ENCODE results near the gene ZFPM1.
A peak's percentile ranks its signal among the peaks of the same experiment; 100 is the strongest.

Gene ZFPM1

DNA sequence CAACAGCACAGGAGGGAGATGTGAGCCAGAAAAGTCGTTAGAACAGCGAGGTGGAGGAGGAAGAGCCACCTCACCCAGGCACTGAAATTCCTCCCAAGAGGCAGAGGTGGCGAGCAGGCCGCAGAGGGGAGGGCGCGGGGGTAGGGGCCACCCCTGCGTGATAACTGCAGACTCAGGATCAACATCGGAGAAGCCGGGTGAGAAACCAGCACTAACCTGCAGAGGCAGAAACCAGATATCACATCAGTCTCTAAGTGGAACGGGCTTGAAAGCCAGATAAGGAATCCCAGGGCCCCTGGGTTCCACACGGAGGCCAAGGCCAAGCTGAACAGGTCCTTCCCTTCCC is 77.8 kb downstream of the ZFPM1 start:
- no peak for DNase-seq

DNA sequence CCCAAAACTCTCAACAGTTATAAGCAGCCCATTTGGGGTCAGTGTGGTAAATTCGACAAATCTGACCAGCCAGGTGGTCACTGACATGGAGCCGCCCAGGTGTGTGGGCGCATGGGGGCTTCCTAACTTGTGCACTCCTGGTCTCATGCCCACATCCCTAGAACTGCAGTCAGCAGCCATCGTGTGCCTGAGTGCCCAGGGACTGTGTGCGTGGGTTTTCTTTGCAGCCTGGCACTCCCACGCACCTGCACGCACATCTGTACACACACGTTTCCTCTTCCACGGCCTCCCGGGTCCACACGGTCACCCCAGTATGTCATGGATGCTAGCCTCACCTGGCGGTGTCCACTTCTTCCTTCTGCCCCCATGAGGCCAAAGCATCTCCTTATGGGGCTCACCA is 78.3 kb downstream of the ZFPM1 start:
- DNase-seq: no peak

DNA sequence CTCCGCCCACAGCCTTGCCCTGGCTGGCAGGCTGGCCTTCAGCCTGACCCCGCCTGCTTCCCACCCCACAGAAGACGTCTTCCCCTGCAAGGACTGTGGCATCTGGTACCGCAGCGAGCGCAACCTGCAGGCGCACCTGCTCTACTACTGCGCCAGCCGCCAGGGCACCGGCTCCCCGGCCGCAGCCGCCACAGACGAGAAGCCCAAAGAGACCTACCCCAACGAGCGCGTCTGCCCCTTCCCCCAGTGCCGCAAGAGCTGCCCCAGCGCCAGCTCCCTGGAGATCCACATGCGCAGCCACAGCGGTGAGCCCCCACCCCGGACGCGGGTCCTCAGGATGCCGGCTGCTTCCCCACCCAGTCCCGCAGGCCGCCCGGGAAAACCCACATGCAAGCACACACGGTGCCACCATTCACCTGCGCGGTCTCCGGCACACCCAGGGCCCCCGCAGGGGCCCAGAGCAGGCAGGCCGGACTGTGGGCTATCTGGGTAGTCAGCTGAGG is 78.9 kb downstream of the ZFPM1 start:
- no peak for DNase-seq

DNA sequence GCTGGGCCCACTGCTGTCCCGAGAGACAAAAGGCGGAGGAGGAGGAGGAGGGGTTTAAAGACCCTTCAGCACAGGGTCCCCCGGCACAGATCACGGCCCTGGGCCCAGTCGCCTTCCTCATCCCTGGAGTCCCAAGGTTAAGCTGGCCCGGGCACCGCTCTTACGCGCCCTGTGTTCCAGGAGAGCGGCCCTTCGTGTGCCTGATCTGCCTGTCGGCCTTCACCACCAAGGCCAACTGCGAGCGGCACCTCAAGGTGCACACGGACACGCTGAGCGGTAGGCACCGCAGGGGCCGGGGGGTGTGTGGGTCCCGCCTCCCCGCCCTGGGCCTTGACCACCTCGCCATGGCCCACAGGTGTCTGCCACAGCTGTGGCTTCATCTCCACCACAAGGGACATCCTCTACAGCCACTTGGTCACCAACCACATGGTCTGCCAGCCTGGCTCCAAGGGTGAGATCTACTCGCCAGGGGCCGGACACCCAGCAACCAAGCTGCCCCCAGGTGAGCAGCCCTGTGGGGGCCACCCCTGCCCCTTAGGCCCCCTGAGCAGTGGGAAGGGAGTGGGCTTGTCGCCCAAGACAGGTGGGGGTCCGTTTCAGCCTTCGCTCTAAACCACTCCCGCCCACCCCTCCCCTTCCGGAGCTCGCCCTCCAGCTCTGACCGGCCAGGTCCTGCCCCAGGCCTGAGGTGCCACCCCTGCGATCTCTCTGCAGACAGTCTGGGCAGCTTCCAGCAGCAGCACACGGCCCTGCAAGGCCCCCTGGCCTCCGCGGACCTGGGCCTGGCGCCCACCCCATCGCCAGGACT is 79.6 kb downstream of the ZFPM1 start:
- no peak for DNase-seq

DNA sequence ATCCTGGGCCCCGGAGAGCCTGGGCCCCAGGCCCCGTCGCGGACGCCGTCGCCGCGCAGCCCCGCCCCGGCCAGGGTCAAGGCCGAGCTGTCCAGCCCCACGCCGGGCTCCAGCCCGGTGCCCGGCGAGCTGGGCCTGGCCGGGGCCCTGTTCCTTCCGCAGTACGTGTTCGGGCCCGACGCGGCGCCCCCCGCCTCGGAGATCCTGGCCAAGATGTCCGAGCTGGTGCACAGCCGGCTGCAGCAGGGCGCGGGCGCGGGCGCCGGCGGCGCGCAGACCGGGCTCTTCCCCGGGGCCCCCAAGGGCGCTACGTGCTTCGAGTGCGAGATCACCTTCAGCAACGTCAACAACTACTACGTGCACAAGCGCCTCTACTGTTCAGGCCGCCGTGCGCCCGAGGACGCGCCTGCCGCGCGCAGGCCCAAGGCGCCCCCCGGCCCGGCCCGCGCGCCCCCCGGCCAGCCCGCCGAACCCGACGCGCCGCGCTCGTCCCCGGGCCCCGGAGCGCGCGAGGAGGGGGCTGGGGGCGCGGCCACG is 80.4 kb downstream of the ZFPM1 start:
- DNase-seq: no peak

DNA sequence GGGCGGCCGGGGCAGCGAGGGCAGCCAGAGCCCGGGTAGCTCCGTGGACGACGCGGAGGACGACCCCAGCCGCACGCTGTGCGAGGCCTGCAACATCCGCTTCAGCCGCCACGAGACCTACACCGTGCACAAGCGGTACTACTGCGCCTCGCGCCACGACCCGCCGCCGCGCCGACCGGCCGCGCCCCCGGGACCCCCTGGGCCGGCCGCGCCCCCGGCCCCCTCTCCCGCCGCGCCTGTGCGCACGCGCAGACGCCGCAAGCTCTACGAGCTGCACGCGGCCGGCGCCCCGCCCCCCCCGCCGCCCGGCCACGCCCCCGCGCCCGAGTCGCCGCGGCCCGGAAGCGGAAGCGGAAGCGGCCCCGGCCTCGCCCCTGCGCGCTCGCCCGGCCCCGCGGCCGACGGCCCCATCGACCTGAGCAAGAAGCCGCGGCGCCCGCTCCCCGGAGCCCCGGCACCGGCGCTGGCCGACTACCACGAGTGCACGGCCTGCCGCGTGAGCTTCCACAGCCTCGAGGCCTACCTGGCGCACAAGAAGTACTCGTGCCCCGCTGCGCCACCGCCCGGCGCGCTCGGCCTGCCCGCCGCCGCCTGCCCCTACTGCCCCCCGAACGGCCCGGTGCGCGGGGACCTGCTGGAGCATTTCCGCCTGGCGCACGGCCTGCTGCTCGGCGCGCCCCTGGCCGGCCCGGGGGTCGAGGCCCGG is 81.0 kb downstream of the ZFPM1 start:
- peak; percentile 15 for DNase-seq

DNA sequence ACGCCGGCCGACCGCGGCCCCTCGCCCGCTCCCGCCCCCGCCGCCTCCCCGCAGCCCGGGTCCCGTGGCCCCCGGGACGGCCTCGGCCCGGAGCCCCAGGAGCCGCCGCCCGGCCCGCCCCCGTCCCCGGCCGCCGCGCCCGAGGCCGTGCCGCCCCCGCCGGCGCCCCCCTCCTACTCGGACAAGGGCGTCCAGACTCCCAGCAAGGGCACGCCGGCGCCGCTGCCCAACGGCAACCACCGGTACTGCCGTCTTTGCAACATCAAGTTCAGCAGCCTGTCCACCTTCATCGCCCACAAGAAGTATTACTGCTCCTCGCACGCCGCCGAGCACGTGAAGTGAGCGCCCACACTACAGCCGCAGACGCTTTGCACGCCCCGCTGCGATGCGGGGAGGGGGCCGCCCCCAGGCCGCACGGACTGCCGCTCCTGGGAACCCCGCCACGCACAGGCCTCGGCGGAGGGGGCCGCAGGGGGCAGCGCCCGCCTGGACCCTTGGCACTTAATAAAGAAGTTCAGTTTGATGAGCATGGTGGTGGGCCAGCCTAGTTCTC is 81.6 kb downstream of the ZFPM1 start:
- DNase-seq: no peak

DNA sequence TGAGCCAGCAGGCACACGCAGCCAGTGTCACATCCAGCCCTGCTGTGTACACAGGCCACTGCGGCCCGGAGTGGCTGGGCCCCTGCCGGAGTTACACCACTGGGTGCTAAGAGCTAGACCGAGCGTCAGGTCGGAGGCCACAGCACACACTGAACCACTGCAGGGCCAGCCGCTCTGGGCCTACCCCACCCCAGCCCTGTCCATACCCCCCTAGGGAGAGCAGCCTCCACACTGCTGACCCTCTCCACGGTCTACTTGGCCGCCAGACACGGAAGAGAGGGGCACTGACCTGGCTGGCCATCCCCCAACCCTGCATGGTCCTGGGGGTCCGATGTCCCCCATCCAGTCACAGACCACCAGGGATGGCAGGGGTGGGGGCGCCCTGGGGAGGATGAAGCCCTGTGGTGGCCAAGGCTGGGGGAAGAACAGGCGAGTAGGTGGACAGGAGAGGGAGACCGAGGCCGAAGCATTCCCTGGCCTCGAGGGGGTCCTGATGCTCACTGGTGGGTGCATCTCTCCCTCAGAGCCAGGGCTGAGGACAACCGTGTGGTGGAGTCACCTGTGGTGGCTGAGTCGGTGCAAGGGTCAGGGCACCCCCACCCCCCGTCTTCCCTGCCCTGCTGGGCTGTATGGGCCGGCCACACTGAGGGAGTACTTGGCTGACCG is 82.2 kb downstream of the ZFPM1 start:
- DNase-seq: no peak

DNA sequence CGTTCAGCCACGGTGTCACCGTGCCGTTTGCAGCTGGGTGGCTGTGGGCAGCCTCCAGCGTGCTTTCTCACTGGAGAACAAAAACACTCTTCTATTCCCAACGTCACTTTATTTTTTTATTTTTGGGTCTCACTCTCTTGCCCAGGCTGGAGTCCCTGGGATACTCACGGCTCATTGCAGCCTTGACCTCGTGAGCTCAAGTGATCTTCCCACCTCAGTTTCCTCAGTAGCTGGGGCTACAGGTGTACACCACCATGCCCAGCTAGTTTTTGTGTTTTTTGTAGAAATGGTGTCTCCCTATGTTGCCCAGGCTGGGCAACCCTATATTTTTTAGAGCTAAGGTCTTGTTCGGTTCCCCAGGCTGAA is 82.8 kb downstream of the ZFPM1 start:
- DNase-seq: no peak

DNA sequence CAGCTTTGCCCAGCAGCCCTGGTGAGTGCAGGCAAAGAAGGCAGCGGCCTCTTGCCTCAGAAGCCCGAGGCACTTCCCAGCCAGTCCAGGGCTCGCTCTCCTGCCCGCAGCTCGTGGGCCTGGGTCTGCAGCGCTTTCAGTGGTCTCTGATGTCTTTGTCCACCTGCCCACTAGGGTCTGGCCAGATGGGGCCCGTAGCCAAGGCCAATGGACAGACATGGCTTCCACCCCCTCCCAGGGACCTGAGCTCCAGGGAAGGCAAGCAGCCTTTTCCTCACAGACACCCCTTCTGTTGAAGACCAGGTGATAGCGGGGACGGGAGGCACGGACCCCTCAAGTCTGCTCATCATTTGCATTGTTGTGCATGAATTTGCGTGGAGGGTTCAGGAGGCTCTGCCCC is 83.4 kb downstream of the ZFPM1 start:
- DNase-seq: no peak

DNA sequence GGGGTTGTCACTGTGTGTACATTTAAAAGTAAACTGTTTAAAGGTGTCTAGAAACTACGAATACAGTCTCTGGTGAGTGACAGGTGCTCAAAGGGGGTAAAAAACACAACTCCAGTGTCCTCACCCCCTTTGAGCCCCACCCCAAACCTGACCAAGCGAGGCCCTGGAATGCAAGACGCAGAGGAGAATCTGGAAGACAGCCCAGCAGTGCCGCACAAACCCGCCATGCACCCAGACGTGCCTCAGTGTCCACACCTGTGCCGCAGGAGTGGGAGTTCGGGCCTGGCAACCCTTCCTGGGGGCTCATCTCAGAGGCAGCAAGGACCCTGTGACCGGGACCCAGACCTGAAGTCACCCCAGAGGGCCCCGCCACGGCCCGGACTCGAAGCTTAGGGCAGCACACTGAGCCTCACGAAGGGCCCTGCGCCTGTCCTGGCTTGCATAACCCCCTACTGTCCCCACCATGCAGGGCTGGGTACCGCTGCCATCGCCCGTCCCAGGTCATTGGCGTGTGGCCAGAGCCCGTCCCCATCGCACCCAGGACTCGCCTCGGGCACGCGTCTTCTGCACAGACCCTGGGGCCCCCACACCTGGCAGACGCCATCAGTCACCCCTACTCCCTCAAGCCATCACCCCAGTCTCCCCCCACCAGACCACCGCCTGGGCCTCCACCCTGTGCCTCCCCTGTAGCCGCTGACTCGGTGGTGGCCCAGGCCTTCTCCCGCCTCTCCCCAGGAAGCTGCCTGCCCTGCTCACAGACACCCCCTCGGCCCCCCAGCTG is 84.1 kb downstream of the ZFPM1 start:
- DNase-seq: no peak

DNA sequence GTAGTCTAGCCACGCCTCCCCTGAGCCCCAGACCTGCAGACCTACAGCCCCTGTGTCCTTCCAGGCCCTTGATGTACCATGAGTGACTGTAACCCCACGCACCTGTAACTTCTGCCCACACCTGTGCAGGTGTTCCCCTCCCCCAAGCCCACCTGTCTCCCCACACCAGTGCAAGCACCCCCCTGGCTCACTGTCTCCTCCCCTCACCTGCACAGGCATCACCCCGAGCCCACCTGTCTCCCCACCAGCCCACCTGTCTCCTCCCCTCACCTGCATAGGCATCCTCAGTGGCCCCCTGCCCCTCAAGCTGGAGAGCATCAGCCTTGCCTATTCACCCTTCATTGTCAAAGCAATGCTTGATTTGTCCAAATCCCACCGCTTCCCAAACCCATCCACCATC is 84.8 kb downstream of the ZFPM1 start:
- DNase-seq: no peak

DNA sequence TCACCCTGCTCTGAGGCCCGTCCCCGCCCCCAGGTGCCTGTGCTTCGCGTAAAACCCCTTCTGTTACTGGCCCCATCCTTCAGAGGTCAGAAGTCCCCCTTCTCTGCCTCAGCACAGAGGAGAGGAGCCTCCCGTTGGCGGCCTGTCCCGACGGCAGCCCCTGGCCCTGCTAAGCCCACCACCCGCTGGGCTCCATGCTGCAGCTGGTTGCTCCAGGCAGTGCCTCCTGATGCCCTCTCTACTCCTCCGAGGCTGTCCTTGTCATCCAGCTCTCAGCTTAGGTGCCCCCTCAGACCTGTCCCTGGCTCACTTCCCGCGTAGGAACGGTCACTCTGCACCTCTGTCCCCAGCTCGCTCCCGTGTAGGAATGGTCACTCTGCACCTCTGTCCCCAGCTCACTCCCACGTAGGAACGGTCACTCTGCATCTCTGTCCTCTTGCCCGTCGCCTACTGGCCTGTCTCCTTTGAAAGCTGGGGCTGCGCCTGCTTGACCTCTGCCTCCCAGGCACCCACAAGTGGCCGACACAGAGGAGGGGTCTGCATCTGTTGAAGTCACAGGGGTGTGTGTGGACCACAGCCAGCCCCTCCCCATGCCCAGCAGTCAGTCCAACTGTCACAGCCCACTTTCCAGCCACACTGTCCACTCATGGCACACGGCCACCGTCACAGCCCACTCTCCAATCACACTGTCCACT is 85.4 kb downstream of the ZFPM1 start:
- no peak for DNase-seq

DNA sequence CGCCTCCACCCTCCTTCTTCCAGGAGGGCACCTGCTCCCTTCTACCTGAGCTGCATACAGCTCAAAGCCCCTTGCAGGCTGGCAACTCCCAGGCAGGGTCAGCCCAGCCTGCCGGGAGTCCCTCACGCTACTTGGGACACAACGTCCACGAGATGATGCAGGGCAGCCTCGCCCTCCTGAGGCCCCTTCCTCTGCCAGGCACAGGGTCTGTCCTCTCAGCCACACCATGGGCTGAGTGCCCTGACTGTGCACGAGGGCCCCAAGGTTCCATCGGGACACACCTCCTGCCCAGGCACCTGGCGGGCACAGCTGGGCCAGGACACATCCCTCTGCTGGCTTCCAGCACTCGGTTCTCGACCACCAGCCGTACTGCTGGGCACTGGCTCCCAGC is 86.2 kb downstream of the ZFPM1 start:
- no peak for DNase-seq

DNA sequence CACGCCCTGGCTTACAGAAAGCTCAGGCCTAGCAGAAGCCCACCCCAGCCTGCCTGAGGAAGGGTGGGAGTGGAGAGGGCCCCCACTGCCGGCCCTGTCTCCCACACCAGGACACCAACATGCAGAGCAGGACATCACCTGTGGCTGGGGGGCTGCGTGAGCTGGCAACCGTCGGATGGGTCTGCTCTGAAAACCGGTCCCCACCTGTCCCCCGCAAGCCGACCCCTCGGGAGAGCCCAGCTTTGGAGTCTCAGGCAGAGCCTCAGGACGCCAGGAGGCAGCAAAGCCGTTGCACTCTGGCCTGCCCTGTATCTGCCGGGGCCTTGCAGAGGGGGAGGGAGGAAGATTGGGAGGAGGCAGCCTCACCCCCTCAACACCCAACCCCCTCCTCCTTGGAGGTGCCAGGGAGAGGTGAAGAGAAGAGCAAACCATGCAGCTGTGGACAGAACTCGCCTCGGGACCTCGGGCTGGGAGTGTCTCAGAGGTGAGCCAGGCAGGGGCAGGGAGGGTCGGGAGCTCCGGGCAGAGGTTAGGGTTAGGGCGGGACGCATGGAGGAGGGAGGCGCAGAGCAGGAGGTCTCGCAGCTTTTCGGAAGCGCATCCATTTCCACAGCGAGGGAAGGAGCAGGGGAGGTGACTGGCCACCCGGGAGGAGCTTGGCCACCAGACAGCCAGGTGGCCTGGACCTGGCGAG is 86.7 kb downstream of the ZFPM1 start:
- DNase-seq: no peak

DNA sequence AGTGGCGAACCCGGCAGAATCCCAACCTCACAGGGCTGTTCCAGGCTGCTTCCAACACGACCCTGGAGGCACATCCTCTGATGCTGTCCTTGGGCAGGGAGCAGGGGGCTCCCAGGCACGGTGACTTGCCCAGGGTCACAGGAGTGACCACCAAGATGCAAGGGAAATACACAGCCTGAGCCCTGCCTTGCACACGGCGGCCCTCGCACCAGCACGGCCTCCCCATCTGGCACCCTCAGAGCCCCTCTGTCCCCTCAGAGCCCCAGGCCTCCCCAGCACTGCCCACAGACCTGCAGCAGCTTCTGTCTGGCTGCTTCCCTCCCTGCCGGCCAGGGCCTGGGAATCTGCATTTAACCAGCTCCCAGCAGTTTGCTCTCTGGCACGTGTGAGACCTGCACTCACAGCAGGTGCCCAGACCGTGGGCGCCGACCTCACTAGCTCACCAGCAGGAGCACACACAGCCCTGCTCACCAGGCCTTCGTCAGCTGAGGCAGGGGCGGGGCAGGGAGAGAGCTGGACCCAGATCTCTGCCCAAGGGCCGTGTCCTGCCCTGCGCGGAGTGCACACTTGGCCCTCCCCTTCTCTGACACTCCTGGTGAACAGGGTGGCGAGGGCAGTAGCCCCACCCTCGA is 87.4 kb downstream of the ZFPM1 start:
- DNase-seq: no peak

DNA sequence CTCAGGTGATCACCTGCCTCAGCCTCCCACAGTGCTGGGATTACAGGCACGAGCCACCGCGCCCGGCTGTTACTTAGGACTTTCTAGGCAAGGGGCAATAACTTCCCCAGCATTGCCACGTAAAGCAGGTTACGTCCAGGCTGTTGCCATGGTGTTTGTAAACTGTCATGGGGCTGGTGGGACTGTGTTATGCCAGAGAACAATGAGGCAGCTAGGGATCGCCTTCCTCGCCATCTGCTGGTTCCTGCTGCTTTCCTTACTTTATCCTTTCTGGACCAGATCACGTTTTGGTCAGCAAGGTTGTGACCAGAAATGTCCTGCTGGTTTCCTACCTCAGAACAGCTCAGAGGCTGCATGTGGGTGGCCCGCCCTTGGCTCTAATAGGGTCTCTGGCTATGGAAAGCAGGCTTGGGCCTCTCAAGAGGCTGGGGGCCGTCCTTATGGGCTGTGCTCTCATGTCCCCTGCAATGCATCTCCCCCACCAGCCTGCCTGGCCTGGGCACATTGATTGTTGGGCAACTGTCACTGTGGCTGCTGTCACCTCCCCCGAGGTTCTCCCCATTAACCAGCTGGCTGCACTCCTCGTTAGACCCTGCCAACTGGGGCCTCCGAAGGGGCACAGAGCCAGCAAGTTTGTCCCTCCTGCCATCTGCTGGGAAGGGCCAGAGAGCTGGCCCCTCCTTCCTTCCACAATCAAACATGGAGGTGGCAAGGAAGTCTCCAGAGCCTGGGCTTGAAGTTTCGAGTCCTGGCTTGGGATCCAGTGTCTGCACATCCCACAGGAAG is 88.9 kb downstream of the ZFPM1 start:
- DNase-seq: no peak

DNA sequence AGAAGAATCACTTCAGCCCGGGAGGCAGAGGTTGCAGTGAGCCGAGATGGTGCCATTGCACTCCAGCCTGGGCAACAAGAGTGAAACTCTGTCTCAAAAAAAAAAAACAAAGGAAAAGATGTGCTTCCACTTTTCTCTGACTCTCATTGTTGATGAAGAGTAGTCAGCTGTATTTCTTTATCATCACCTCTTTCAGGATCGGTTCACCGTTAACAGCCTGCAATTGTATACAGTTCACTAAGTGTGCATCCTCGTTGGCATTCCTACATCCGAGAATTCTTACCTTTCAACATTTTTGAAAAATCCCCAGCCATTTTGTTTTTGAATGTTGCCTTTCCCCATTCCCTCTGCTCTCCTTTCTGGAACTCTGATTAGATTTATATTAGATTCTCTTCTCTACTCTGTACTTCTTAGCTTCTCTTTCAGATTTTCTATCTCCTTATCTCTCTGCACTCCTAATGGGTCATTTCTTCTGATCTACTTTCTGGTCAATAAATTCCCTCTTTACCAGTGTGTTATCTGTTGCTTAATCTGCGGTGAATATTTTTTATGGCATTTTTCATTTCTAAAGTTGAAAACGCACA is 90.2 kb downstream of the ZFPM1 start:
- DNase-seq: no peak

DNA sequence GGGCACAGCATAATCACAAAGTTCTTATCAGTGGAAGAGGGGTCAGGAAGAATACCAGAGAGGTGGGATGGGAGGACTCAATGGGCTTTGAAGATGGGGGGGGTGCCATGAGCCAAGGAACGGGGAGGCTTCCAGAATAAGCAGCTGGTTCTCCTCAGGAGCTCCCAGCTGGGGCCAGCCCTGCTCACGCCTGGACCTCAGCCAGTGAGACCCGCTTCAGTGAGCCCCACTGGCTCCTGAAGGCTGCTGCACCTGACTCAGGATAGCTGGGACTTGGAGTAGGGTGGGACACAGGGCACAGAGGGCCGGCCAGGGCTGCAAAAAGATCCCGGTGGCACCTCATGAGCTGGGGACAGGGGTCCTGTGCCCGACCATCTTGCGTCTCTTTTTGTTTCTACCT is 92.7 kb downstream of the ZFPM1 start:
- no peak for DNase-seq
